GM23338 (cell line): ENCODE measurements around the gene SLC48A1. TPM values are rescaled to one million over a fixed set of nuclear protein-coding genes. Genes with fewer than 3 reads are reported as not detected.

Source experiments
- ATAC-seq: fragments of 200-7000 bp; cut with Tn5 transposase; 3 replicates; pipeline ENCODE4 v1.9.1; 2020
- DNase-seq: peaks from one replicate; pipeline ENCODE4 v3.0.0-alpha.2; 2015; ENCODE audit warnings: low spot score
- H2AFZ ChIP-seq: fragments of 200-600 bp; sonication (generic); 2 replicates; pipeline ENCODE4 v1.8.0; 2016; ENCODE audit warnings: antibody characterized with exemption, mild to moderate bottlenecking, moderate library complexity
- H3F3A ChIP-seq: fragments of 200-600 bp; sonication (generic); replicated peaks from 2 replicates; pipeline ENCODE4 v1.8.0; 2017; ENCODE audit warnings: antibody characterized with exemption, mixed run types, low read depth
- H3K27ac ChIP-seq: fragments of 200-600 bp; sonication (generic); 2 replicates; pipeline ENCODE4 v1.6.1; 2016; ENCODE audit warnings: low read depth
- H3K27me3 ChIP-seq: fragments of 200-600 bp; sonication (generic); 2 replicates; pipeline ENCODE4 v1.8.0; 2016; ENCODE audit warnings: mild to moderate bottlenecking, mixed run types, moderate library complexity; ENCODE audit not compliant: insufficient read depth
- H3K36me3 ChIP-seq: fragments of 200-600 bp; sonication (generic); 2 replicates; pipeline ENCODE4 v1.8.0; 2016; ENCODE audit warnings: mild to moderate bottlenecking; ENCODE audit not compliant: insufficient read depth
- H3K4me1 ChIP-seq: fragments of 200-600 bp; sonication (generic); 2 replicates; pipeline ENCODE4 v1.8.0; 2016; ENCODE audit warnings: mild to moderate bottlenecking, moderate library complexity; ENCODE audit not compliant: insufficient read depth
- H3K4me2 ChIP-seq: fragments of 200-600 bp; sonication (generic); 2 replicates; pipeline ENCODE4 v1.7.1; 2017; ENCODE audit warnings: mixed run types
- H3K4me3 ChIP-seq: fragments of 200-600 bp; sonication (generic); 2 replicates; pipeline ENCODE4 v1.6.1; 2016; ENCODE audit warnings: mixed run types
- H3K79me2 ChIP-seq: fragments of 200-600 bp; sonication (generic); replicated peaks from 2 replicates; pipeline ENCODE4 v1.8.0; 2017; ENCODE audit warnings: mild to moderate bottlenecking; ENCODE audit not compliant: insufficient read depth
- H3K9me2 ChIP-seq: fragments of 200-600 bp; sonication (generic); 2 replicates; pipeline ENCODE4 v1.8.0; 2017; ENCODE audit not compliant: insufficient read depth
- H4K20me1 ChIP-seq: fragments of 200-600 bp; sonication (generic); replicated peaks from 2 replicates; pipeline ENCODE4 v1.8.0; 2017; ENCODE audit warnings: mild to moderate bottlenecking; ENCODE audit not compliant: insufficient read depth
- H3K27ac Mint-ChIP-seq: 2 replicates; pipeline ENCODE4 v1.8.0; 2020; ENCODE audit warnings: inconsistent platforms, mild to moderate bottlenecking, moderate library complexity, mixed read lengths
- H3K27me3 Mint-ChIP-seq: 3 replicates; pipeline ENCODE4 v1.8.0; 2022; ENCODE audit warnings: low read depth, mild to moderate bottlenecking, moderate library complexity, mixed read lengths, inconsistent platforms; ENCODE audit not compliant: insufficient read depth, poor library complexity
- H3K36me3 Mint-ChIP-seq: 3 replicates; pipeline ENCODE4 v1.8.0; 2021; ENCODE audit warnings: low read depth, mild to moderate bottlenecking, inconsistent platforms, moderate library complexity, mixed read lengths
- H3K4me1 Mint-ChIP-seq: 3 replicates; pipeline ENCODE4 v1.8.0; 2020; ENCODE audit warnings: mild to moderate bottlenecking, inconsistent platforms, mixed read lengths
- H3K4me3 Mint-ChIP-seq: 3 replicates; pipeline ENCODE4 v1.8.0; 2021; ENCODE audit warnings: moderate library complexity, mild to moderate bottlenecking, inconsistent platforms, mixed read lengths
- H3K9me3 Mint-ChIP-seq: 3 replicates; pipeline ENCODE4 v1.8.0; 2020; ENCODE audit warnings: moderate library complexity, mild to moderate bottlenecking, inconsistent platforms, mixed read lengths
- CREB1 ChIP-seq: fragments of 250-450 bp; sonication (Bioruptor Pico); IDR thresholded peaks from 2 replicates; pipeline ENCODE4 v1.5.0; 2020; ENCODE audit warnings: low read depth, mild to moderate bottlenecking, moderate library complexity
- EZH2 ChIP-seq: fragments of 200-600 bp; sonication (generic); IDR thresholded peaks from one replicate; pipeline ENCODE4 v1.8.0; 2017; ENCODE audit warnings: antibody characterized with exemption, mild to moderate bottlenecking, low read depth; ENCODE audit not compliant: unreplicated experiment
- EZH2phosphoT487 ChIP-seq: fragments of 200-600 bp; sonication (generic); IDR thresholded peaks from one replicate; pipeline ENCODE4 v1.8.1; 2018; ENCODE audit warnings: antibody characterized with exemption; ENCODE audit not compliant: unreplicated experiment
- NANOG ChIP-seq: IDR thresholded peaks from 2 replicates; pipeline ENCODE4 v1.6.1; 2016; ENCODE audit warnings: antibody characterized with exemption, borderline replicate concordance
- POLR2AphosphoS5 ChIP-seq: IDR thresholded peaks from 2 replicates; pipeline ENCODE4 v1.6.1; 2016; ENCODE audit warnings: antibody characterized with exemption, low read depth
- STAT1 ChIP-seq: IDR thresholded peaks from one replicate; pipeline ENCODE4 v1.6.1; 2016; ENCODE audit warnings: antibody characterized with exemption; ENCODE audit not compliant: unreplicated experiment
- ZNF331 ChIP-seq: fragments of 250-450 bp; sonication (Bioruptor Pico); IDR thresholded peaks from 2 replicates; pipeline ENCODE4 v1.5.0; 2020; ENCODE audit warnings: low read depth, mild to moderate bottlenecking, moderate library complexity
- polyA plus RNA-seq: library from polyadenylated mRNA; unstranded; fragments of >200 nt; fragmentation: Nextera tagmentation; extraction: Ambion mirVana; gene quantifications from 2 replicates; pipeline ENCODE4 v1.2.1, GENCODE V29; 2016
- total RNA-seq: library from RNA; depleted of rRNA; stranded (reverse); fragments of >200 nt; shearing (Covaris generic); gene quantifications from 2 replicates; pipeline ENCODE4 v1.2.3, GENCODE V29; 2014
- TF ChIP-seq, protein P1 (sequence below), 2 experiments: fragments of 200-600 bp in 1 of 2; sonication (generic) in 1 of 2; conservative IDR thresholded peaks; 2 replicates each; pipeline versions ENCODE4 v1.5.1 to v1.6.1; 2016 to 2017; ENCODE audit warnings: antibody characterized with exemption in 2 of 2, low read depth in 2 of 2, mild to moderate bottlenecking in 2 of 2, moderate library complexity in 1 of 2
- TF ChIP-seq, protein P2 (sequence below): IDR thresholded peaks from one replicate; pipeline ENCODE4 v1.6.1; 2018; ENCODE audit warnings: antibody characterized with exemption; ENCODE audit not compliant: unreplicated experiment
- TF ChIP-seq, protein P3 (sequence below): IDR thresholded peaks from 2 replicates; pipeline ENCODE4 v1.6.1; 2016; ENCODE audit warnings: antibody characterized with exemption

The SLC48A1 gene
- total and polyA plus RNA-seq, 2 experiments from 2014 or later: 5.8 to 9.0 TPM

DNA sequence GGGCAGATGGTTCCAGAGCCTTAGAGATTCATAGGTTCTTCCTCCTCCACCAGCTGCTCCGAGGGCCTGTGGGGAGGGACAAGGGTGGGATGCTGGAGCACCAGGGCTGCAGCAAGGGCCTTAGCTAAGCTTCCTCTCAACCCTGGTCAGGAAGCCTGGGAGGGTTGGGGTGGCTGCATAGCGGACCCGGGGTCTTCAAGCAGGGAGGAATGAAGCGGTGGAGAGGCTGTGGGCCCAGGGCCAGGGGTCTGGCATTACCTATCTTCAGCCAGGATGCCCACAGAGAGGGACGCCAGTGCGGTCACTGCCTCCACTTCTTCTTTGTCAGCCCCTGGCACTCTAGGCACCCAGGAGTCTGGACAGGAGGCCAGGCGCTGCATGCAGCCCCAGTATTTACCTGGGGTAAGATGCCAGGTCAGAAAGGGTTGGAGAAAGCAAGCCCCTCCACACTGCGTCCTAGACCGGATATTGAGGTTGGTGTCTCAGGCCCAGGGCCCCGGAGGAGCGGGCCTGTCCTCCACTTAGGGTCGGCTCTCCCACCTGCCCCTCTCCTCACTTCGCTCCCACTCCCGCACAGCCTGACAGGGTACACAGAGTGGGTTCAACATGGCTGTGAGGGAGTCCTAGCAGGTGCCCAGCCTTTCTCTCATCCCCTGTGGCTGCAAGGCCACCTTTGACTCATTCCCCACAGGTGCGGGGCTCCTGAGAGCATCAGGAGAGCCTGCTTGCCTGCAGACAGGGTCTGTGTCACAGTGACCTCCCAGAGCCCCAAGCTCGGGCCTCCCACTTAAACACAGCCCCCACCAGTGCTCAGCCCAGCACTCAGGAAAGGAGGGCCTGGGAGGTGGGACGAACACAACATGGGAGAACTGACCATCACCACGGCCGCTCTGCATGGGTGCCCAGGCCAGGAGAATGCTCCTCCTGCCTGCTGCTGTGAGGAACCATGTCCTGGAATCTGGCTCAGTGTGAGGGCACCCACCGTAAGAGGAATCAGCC, 11.1 kb downstream of the SLC48A1 start:
- Mint-ChIP-seq H3K4me3 (no peak overlapping the region), H3K9me3 (no peaks in the 10 kb centered on the region), H3K4me1 (peaks cover 6% of the 10 kb centered on the region), H3K27ac (no peak overlapping the region), H3K36me3 (peaks cover 55% of the 10 kb centered on the region), H3K27me3 (peaks cover 25% of the 10 kb centered on the region)
- Histone ChIP-seq H3K9me2 (no peaks in the 10 kb centered on the region), H2AFZ (no peak overlapping the region), H3F3A (no peaks in the 10 kb centered on the region), H3K36me3 (peaks cover 12% of the 10 kb centered on the region; the same call in 1 of the 2 replicates), H3K4me1 (0 out of 2 replicates have a peak, but pooled peaks cover under 1% of the 10 kb centered on the region), H3K4me2 (no peak overlapping the region), H3K79me2 (no peaks in the 10 kb centered on the region), H3K27ac (no peak overlapping the region), H4K20me1 (peaks cover 8% of the 10 kb centered on the region), H3K4me3 (no peak overlapping the region), H3K27me3 (no peaks in the 10 kb centered on the region)
- ATAC-seq: no peak
- DNase-seq: no peak
- TF ChIP-seq ZNF331: no peak

DNA sequence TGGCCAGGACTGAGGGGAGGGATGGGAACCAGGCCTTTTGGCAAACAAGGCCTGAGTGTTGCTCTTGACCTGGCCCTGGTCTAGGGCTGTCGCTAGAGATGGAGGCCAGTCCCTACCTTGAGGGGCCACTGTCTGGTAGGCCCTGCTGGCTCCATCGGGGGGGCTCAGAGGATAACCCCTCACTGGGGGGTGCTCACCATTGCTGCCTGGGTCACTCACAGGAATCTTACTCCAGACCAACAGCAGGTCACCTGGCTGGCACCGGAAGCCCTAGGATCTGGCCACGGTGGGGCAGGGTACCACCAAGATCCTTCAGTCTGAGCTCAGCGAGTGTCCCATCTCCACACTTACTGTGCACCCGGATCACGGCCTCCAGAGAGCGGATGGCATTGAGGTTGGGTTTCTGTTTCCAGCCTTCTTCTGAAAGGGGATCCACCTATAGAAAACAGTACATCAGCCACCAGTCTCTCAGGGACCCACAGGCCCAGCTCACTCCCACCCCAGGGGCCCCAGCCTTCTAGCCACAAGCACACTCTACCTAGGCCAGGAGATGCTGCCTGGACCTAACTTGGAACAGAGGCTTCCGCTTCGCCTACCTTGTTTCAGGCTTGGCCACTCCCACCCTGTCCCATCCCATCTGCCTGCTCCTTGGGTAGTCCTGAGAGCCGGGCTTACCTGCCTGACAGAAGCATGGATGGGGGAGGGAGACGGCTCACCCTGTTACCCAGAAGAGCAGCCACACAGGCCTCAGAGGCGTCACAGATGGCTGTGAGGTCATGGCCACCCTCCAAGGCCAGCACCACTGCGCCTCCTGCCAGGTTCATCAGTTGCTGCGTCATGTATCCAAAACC, 12.2 kb downstream of the SLC48A1 start:
- no peak overlapping the region for H3K27ac Mint-ChIP-seq
- Histone ChIP-seq H3K4me2 (no peak overlapping the region), H3K4me3 (no peak overlapping the region), H3K27ac (no peak overlapping the region), H2AFZ (no peak overlapping the region), H3K27me3 (no peaks in the 10 kb centered on the region), H3K4me1 (no peaks in the 10 kb centered on the region), H3K79me2 (no peaks in the 10 kb centered on the region), H3F3A (no peaks in the 10 kb centered on the region), H4K20me1 (peaks cover 6% of the 10 kb centered on the region), H3K9me2 (no peaks in the 10 kb centered on the region), H3K36me3 (peaks cover 12% of the 10 kb centered on the region; the same call in 1 of the 2 replicates)
- no peak for DNase-seq
- H3K4me3 Mint-ChIP-seq: no peak overlapping the region
- no peaks in the 10 kb centered on the region; the same call in 2 of the 3 replicates for H3K4me1 Mint-ChIP-seq
- H3K9me3 Mint-ChIP-seq: no peaks in the 10 kb centered on the region
- ATAC-seq: no peak
- H3K36me3 Mint-ChIP-seq: peaks cover 61% of the 10 kb centered on the region
- peaks cover 16% of the 10 kb centered on the region for H3K27me3 Mint-ChIP-seq
- TF ChIP-seq, protein P1, sequence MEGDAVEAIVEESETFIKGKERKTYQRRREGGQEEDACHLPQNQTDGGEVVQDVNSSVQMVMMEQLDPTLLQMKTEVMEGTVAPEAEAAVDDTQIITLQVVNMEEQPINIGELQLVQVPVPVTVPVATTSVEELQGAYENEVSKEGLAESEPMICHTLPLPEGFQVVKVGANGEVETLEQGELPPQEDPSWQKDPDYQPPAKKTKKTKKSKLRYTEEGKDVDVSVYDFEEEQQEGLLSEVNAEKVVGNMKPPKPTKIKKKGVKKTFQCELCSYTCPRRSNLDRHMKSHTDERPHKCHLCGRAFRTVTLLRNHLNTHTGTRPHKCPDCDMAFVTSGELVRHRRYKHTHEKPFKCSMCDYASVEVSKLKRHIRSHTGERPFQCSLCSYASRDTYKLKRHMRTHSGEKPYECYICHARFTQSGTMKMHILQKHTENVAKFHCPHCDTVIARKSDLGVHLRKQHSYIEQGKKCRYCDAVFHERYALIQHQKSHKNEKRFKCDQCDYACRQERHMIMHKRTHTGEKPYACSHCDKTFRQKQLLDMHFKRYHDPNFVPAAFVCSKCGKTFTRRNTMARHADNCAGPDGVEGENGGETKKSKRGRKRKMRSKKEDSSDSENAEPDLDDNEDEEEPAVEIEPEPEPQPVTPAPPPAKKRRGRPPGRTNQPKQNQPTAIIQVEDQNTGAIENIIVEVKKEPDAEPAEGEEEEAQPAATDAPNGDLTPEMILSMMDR (conservative IDR thresholded peaks at IDR 0.05; ENCODE audit: low read depth in 2 of 2): no peak
- TF ChIP-seq STAT1: no peak
- TF ChIP-seq, protein P2, sequence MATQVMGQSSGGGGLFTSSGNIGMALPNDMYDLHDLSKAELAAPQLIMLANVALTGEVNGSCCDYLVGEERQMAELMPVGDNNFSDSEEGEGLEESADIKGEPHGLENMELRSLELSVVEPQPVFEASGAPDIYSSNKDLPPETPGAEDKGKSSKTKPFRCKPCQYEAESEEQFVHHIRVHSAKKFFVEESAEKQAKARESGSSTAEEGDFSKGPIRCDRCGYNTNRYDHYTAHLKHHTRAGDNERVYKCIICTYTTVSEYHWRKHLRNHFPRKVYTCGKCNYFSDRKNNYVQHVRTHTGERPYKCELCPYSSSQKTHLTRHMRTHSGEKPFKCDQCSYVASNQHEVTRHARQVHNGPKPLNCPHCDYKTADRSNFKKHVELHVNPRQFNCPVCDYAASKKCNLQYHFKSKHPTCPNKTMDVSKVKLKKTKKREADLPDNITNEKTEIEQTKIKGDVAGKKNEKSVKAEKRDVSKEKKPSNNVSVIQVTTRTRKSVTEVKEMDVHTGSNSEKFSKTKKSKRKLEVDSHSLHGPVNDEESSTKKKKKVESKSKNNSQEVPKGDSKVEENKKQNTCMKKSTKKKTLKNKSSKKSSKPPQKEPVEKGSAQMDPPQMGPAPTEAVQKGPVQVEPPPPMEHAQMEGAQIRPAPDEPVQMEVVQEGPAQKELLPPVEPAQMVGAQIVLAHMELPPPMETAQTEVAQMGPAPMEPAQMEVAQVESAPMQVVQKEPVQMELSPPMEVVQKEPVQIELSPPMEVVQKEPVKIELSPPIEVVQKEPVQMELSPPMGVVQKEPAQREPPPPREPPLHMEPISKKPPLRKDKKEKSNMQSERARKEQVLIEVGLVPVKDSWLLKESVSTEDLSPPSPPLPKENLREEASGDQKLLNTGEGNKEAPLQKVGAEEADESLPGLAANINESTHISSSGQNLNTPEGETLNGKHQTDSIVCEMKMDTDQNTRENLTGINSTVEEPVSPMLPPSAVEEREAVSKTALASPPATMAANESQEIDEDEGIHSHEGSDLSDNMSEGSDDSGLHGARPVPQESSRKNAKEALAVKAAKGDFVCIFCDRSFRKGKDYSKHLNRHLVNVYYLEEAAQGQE: no peak
- no peak for TF ChIP-seq NANOG
- no peak for TF ChIP-seq POLR2AphosphoS5
- TF ChIP-seq CREB1 (CRISPR knock-in tag): no peak
- no peak for TF ChIP-seq ZNF331
- TF ChIP-seq EZH2: no peak
- TF ChIP-seq, protein P3, sequence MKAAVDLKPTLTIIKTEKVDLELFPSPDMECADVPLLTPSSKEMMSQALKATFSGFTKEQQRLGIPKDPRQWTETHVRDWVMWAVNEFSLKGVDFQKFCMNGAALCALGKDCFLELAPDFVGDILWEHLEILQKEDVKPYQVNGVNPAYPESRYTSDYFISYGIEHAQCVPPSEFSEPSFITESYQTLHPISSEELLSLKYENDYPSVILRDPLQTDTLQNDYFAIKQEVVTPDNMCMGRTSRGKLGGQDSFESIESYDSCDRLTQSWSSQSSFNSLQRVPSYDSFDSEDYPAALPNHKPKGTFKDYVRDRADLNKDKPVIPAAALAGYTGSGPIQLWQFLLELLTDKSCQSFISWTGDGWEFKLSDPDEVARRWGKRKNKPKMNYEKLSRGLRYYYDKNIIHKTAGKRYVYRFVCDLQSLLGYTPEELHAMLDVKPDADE: no peak
- no peak for TF ChIP-seq EZH2phosphoT487
